Measurements from ENCODE around the gene KLF16.
A peak's percentile ranks its signal among the peaks of the same experiment; 100 is the strongest.
"Not testable (repeated sequence)": the region's sequence is repeated elsewhere in the genome, so short reads cannot be mapped to it uniquely, and the experiment has no call there.

KLF16 gene

DNA sequence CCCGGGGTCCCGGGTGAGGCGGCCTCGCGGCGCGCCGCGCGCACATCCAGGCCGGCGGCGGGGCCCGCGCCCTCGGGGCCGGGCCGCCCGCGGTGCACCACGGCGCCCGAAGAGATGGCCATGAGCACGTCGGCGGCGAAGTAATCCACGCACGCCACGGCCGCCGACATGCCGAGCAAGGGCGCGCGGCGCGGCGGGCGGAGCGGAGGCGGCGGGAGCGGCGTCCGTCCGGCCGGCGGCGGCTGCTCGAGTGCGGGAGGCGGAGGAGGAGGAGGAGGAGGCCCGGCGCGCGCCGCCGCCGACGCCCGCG lies at the start of gene KLF16:
Gene KLF16 (minus strand): TSS at position 252 of the 310 bp plus-strand sequence. CDS start 82 bp downstream, at position 170.
- no peak for DNase-seq (ENCODE audit: low spot score)

DNA sequence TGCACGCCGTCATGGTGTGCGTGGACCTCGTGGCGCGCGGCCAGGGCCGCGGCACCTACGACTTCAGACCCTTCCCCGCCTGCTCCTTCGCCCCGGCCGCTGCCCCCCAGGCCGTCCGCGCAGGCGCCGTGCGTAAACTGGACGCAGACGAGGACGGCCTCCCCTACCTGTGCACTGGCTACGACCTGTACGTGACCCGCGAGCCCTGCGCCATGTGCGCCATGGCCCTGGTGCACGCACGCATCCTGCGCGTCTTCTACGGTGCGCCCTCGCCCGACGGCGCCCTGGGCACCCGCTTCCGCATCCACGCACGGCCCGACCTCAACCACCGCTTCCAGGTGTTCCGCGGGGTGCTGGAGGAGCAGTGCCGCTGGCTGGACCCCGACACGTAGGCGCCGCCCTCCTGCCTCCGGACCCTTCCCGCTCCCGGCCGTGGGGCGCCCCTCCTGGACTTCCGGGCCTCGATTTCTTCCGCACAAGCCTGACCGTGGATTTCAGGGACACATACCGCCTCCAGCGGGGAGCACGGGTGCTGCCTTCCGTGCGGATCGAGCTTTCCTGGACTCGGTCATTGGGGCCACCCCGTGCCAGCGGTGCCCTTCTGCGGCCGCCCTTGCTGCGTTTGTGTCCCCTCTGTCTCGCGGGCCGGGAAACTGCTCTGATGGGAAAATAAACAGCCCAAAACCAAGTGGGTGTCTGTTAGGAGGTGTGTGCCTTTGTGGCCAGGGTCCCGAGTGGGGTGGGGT lies 49.6 kb upstream of the KLF16 start:
- no peak for DNase-seq (ENCODE audit: low spot score)

DNA sequence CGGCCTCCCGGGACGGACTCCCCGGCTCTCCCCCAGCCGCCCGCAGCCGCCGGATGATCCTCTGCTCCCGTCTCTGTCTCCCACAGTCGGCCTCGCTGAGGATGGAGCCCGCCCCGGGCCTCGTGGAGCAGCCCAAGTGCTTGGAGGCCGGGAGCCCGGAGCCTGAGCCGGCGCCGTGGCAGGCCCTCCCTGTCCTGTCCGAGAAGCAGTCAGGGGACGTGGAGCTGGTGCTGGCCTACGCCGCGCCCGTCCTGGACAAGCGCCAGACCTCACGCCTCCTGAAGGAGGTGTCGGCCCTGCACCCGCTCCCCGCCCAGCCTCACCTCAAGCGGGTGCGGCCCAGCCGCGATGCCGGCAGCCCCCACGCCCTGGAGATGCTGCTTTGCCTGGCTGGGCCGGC lies 48.6 kb upstream of the KLF16 start:
- no peak for DNase-seq (ENCODE audit: low spot score)

DNA sequence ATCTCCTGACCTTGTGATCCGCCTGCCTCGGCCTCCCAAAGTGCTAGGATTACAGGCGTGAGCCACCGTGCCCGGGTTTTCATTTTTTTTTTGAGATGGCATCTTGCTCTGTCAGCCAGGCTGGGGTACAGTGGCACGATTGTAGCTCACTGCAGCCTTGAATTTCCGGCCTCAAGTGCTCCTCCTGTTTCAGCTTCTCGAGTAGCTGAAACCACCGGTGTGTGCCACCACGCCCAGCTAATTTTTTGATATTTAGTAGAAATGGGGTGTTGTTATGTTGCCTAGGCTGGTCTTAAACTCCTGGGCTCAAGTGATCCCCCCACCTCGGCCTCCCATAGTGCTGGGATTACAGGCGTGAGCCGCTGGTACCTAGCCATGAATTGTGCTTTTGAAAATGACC lies 47.7 kb upstream of the KLF16 start:
- DNase-seq (ENCODE audit: low spot score), result no peak

DNA sequence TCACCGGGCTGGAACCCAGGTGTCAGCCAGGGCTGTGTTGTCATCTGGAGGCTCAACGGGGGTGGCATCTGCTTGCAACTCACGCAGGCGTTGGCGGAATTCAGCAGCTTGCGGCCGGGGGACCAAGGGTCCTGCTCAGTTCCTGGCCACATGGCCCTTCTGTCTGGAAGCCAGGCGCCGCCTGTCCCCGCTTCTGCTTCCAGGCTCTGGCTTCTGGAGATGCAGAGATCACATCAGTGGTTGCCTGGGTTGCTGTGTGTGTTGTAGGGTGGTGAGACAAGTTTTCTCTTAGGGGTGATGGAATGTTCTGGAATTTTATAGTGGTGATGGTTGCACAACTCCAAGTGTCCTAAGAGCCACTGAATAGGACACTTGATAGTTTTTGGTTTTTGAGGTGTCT lies 46.8 kb upstream of the KLF16 start:
- no peak for DNase-seq (ENCODE audit: low spot score)

DNA sequence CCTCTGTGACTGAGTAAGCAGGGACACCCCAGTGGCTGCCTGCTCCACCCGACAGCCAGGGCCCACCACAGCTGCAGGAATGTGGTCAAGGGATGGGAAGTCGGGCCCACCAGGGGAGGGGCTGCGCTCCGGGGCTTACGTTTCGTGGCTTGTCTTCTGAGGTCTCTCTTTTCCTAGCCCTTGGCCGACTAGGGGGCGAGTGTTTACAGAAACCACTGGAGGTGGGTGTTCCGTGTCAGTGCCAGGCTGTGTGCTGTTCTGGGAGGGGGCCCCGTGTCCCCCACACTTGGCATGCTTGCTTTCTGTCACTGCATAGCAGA lies 46.3 kb upstream of the KLF16 start:
- no peak for DNase-seq (ENCODE audit: low spot score)

DNA sequence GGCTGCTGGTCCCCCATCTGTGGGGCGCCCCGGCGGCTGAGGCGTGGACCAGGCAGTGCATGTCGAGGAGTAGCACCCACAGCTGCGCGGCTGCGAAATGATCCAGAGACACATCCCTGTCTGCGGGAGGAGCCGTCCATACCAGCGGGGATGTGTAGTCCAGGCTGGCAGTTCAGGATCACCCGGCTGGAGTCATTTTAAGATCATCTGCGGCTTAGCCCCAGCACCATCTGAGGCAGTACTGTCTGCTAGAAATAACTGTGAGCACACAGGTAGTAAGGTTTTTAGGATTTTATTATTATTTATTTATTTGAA lies 44.9 kb upstream of the KLF16 start:
- DNase-seq (ENCODE audit: low spot score), result no peak

DNA sequence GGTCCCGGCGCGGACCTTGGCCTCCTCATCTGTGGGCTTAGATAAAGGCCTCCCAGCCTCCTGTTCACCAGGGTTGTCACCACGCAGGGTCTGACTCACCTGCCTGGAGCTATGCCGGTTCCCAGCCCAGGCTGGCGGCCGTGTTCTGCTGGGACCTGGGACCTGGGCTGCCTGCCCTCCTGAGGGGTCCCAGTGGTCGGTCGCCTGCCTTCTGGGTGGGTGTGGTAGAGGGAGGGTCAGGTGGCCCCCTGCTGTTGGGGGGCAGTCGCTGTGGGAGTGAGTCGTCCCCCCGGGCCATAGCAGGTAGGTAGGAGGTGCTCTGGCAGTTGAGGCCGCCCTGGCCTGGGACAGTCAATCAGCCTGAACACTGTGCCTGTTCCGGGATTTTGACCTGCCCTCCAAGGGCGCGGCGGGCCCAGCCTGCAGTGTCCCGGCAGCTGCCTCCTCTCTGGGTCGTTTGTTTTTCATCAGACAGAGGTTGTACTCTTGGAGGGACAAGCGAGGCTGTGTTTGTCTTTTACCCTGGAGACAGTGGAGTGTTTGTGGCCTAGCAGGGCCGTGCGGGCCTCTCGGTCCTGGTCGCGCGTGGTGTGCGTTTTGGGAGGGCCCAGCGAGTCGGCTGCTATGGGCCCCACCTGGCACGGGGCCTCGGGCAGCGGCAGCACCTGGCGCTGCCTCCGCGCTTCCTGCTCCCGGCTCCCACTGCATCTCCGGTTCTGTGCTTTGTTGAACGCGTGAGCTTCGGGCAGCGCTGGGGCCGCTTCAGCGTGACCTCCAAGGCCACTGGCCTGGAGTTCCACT lies 44.4 kb upstream of the KLF16 start:
- DNase-seq (ENCODE audit: low spot score), result no peak

DNA sequence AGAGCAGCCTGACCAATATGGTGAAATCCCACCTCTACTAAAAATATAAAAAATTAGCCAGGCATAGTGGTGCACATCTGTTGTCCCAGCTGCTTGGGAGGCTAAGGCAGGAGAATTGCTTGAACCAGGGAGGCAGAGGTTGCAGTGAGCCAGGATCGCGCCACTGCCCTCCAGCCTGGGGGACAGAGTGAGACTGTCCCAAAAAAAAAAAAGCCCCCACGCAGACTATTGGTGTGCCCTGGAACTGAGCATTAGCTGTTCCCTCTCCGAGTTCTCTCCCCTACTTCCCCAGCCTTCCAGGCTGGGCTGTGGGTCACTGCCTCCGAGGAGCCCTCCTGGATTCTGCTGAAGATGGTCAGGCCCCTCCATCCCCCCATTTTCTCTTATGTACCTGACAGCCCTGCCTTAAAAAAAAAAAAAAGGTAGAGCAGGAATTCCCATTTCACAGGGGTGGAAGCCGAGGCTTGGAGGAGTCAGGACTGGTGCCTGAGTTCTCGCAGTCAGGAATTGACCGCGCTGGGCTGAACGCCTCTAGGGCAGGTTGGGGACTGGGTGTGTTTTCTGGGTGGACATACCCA lies 43.7 kb upstream of the KLF16 start:
- DNase-seq (ENCODE audit: low spot score), result no peak

DNA sequence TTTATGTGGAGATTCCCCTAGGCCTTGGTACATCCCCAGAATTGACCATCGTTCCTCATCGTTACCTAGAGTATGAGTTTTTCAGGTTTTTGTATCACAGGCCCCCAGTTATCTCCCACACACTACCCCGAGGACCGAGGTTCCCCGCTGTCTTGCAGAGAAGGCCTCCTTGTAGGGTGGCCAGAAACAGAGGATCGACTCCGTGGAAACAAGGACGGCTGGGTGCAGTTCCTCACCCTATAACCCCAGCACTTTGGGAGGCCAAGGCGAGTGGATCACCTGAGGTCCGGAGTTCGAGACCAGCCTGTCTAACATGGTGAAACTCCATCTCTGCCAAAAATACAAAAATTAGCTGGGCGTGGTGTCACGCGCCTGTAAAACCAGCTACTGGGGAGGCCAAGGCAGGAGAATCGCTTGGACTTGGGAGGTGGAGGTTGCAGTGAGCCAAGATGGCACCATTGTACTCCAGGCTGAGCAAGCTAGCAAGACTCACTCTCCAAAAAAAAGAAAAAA lies 42.5 kb upstream of the KLF16 start:
- no peak for DNase-seq (ENCODE audit: low spot score)

DNA sequence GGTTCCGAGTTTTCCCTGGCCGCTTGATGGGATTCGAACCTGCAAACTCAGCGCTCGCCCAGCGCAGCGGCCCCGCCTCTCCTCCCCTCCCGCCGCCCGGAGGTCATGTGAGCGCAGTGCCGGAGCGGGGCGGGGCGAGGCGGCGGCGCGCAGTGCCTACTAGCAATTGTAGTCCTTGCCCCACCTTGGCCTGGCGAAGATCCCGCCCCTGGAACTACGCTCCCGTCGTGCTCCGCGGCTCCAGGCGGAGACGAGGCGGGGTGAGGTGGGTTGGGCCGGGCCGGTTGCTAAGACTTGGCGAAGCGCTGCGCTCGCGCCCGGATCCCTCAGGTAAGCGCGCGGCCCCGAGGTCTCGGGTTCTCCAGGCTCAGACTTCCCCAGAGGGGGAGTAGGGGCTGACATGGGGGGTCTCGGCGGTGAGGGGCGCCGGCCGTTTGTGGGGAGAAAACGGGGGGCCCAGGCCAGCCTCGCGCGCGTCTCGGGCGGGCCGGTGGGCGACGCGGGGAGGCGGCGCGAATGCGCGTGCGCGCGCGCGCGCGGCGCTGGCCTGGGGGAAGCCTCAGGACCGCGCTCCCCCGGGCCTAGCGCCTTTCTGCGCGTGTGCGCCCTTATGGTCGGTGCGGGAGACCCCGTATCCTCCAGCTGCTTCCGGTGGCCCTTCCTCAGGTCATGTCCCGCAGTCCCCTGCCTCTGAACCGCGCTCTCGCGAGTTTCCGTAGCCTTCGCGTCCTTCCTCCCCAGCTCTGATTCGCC lies 41.9 kb upstream of the KLF16 start, which contains the start of the genes ADAT3 and SCAMP4:
Gene ADAT3 (plus strand): TSS at position 290 of the 753 bp plus-strand sequence. CDS start 6,649 bp downstream, outside the sequence.
Gene SCAMP4 (plus strand): TSS at position 290 of the 753 bp plus-strand sequence. CDS start 9,621 bp downstream, outside the sequence.
- DNase-seq (ENCODE audit: low spot score), result peak; percentile 99

DNA sequence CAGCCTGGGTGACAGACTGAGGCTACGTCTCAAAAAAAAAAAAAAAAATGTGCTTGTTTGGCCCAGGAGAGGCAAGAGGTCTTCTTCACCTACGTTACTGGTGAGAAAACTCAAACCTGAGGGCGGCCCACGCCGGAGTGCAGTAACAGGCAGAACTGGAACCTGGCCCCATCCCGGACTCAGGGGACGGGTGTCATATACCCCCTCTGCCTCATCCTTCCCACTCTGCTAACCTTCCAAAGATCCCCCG lies 41.4 kb upstream of the KLF16 start:
- no peak for DNase-seq (ENCODE audit: low spot score)

DNA sequence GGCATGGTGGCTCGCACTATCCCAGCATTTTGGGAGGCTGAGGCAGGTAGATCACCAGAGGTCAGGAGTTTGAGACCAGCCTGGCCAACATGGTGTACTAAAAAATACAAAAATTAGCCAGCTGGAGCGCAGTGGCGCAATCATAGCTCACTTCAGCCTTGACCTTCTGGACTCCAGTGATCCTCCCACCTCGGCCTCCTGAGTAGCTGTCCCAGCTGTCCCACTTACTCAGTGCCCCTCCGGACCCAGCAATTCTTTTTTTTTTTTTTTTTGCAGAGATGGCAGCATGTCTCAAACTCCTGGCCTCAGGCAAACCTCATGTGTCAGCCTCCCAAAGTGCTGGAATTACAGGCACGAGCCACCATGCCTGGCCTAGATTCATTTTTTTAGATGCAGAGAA lies 39.5 kb upstream of the KLF16 start:
- DNase-seq (ENCODE audit: low spot score), result no peak

DNA sequence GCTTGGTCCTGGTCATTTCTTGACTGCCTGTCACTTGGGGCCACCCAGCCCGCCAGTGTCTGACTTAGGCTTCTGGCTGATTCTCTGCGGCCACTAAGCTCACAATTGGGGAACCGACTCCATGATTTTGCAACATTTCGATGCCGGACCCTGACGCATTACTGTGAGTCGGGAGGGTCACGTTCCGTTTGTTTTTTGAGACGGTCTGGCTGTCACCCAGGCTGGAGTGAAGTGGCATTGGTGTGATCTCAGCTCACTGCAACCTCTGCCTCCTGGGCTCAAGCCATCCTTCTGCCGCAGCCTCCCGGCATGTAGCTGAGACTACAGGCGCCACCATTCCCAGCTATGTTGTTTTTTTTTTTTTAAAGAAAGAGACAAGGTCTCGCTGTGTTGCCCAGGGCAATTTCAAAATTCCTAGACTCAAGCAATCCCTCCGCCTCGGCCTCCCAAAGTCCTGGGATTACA lies 38.6 kb upstream of the KLF16 start:
- no peak for DNase-seq (ENCODE audit: low spot score)

DNA sequence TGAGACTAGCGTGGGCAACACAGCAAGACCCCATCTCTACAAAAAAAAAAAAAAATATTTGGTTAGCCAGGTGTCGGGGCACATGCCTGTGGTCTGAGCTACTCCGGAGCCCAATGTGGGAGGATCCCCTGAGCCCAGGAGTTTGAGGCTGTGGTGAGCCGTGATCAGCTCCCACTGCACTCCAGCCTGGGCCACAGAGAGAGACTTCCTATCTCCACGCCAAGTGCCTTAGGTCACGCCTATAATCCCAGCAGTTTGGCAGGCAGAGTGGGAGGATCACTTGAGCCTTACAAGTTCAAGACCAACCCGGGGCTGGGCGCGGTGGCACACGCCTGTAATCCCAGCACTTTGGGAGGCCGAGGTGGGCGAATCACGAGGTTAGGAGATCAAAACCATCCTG lies 33.1 kb upstream of the KLF16 start:
- no peak for DNase-seq (ENCODE audit: low spot score)

DNA sequence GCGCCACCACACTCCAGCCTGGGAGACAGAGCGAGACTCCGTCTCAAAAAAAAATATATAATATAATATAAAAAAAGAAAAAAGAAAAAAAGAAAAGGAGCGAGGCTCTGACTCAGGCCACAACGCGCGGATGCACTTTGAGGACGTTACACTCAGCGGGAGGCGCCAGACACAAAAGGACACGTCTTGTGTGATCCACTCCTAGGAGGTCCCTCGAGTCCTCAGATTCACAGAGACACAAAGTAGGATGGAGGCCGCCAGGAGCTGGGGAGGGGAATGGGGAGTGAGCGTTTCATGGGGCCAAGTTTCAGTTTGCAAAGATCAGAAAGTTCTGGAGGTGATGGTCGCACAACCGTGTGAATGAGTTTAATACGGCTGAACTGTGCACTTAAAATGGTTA lies 30.4 kb upstream of the KLF16 start:
- DNase-seq (ENCODE audit: low spot score), result no peak

DNA sequence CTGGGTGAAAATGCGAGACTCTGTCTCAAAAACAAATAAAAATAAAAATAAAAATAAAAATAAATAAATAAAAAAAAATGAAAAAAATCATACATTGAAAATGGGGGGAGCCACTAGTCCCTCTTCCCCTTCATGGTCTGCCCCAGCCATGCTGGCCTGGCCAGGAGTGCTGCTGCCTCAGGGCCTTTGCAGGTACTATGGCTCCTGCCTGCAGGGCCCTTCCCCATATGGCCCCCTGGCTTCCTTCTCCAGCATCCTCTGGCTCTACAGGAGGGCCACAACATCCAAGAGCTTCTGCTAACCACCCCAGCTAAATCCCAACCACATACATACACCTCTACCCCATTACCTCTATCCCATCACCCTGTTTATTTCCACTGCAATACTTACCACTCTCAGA lies 26.5 kb upstream of the KLF16 start:
- DNase-seq (ENCODE audit: low spot score), result no peak

DNA sequence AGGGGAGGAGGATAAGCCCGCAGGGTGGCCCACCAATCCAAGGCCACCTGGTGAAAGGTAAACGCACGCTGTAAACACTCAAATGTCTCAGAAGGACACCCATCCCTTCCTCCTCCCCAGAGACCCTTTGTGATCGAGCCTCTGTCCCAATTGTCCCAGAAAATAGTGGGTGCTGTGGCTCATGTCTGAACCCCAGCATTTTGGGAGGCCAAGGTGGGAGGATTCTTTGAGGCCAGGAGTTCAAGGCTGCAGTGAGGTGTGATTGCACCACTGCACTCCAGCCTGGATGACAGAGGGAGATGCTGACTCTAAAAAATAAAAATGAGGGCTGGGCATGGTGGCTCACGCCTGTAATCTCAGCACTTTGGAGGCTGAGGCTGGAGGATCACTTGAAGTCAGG lies 25.0 kb upstream of the KLF16 start:
- DNase-seq (ENCODE audit: low spot score), result no peak

DNA sequence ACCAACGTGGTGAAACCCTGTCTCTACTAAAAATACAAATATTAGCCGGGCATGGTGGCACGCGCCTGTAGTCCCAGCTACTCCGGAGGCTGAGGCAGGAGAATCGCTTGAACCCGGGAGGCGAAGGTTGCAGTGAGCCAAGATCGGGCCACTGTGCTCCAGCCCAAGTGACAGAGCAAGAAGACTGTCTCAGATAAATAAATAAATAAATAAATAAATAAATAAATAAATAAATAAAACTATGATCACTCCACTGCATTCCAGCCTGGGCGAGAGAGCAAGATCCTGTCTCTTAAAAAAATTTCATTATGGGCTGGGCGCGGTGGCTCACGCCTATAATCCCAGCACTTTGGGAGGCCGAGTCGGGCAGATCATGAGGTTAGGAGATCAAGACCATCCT lies 23.0 kb upstream of the KLF16 start:
- not testable (repeated sequence) for DNase-seq (ENCODE audit: low spot score)

DNA sequence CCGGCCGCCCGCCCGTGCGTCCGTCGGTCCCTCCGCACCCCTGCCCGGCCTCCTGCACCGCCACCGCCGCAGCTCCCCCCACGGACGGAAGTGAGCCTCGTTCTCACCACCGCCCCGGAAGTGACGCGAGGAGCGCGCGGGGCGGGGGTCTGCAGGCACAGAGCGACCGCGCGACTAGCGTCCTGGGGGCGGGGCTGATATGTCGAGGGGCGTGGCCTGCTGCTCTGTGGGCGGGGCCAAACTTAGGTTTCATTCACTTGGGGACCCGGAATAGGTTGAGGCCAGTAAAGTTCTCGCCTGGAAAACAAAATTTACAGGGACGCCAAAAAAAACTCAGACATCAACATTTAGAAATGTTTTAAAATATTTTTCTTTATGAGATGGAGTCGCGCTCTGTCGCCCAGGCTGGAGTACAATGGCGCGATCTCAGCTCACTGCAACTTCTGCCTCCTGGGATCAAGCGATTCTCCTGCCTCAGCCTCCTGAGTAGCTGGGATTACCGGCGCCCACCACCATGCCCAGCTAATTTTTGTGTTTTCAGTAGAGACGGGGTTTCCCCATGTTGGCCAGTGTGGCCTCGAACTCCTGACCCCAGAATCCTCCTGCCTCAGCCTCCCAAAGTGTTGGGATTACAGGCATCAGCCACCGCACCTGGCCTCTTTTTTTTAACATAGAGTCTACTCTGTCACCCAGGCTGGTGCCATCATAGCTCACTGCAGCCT lies 22.2 kb upstream of the KLF16 start, which contains the start of gene ABHD17A:
Gene ABHD17A (minus strand): TSS at position 99 of the 722 bp plus-strand sequence. CDS start 3,930 bp downstream, outside the sequence.
- DNase-seq (ENCODE audit: low spot score), result peak; percentile 91

DNA sequence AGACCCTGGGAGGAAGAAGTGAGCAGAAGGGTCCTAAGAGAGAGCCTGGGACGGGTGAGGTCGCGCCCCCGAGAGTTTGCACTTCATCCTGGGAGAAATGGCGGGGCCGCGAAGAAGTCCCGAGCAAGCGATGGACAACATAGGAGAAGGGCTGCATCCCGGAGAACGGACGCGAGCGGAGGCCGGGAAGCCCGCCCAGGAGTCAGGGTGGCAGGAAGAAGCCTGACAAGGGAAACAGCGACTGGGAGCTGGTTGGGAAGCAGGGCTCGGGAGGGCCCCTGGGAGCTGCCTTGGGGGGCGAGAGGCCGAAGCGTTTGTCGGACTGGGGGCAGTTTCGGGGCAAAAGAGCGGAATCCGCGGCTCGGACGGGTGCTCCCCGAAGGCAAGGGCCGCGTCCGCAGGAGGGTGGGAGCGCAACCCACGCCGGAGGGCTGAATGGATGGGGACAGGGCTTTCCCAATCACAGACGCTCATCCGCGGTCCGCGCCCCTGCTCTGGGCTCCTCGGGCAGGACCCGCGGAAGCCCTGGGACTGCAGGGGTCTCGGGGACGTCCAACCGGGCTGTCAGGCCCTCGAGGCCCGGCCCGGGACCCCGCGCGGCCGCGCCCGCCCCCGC lies 21.4 kb upstream of the KLF16 start:
- DNase-seq (ENCODE audit: low spot score), result peak; percentile 53
